Activated T-helper 2 cell treated with anti-CD3 and anti-CD28 coated beads, Interferon-gamma antibody, Interleukin-2, Interleukin-4, amounts not matched to agents 10 μg/mL and 5 μg/mL and 100 μg/mL, durations not matched to agents 14 hours and 24 hours and 36 hours (primary cell): Measurements from ENCODE around the gene PPP4C. TPM values are rescaled to one million over a fixed set of nuclear protein-coding genes. Genes with fewer than 3 reads are reported as not detected.
"Not testable (repeated sequence)": the region's sequence is repeated elsewhere in the genome, so short reads cannot be mapped to it uniquely, and the experiment has no call there.

Experiments
- DNase-seq: peaks from one replicate; pipeline ENCODE4 v3.0.0; 2021; ENCODE audit warnings: low spot score
- H3K27ac Mint-ChIP-seq: one replicate; pipeline ENCODE4 v1.8.0; 2021; ENCODE audit warnings: mixed read lengths
- H3K27me3 Mint-ChIP-seq: one replicate; pipeline ENCODE4 v1.8.0; 2021; ENCODE audit warnings: low read depth, mixed read lengths
- H3K36me3 Mint-ChIP-seq: one replicate; pipeline ENCODE4 v1.8.0; 2021; ENCODE audit warnings: low read depth, mixed read lengths
- H3K4me1 Mint-ChIP-seq: one replicate; pipeline ENCODE4 v1.8.0; 2021; ENCODE audit warnings: low read depth, mixed read lengths
- H3K4me3 Mint-ChIP-seq: one replicate; pipeline ENCODE4 v1.8.0; 2021; ENCODE audit warnings: low read depth, mild to moderate bottlenecking, moderate library complexity, mixed read lengths
- H3K9me3 Mint-ChIP-seq: one replicate; pipeline ENCODE4 v1.8.0; 2021; ENCODE audit warnings: mixed read lengths
- intact Hi-C: fragments of 100-400 bp; cut with micrococcal nuclease; formaldehyde crosslinking; loops from one replicate; pipeline ENCODE4 v1.15.1; 2023
- total RNA-seq: library from RNA; stranded (reverse); gene quantifications from 2 replicates; pipeline ENCODE4 v1.2.3, GENCODE V29; 2022

Gene PPP4C
- total RNA-seq, 1 donor from 2014 or later, result 143 TPM

DNA sequence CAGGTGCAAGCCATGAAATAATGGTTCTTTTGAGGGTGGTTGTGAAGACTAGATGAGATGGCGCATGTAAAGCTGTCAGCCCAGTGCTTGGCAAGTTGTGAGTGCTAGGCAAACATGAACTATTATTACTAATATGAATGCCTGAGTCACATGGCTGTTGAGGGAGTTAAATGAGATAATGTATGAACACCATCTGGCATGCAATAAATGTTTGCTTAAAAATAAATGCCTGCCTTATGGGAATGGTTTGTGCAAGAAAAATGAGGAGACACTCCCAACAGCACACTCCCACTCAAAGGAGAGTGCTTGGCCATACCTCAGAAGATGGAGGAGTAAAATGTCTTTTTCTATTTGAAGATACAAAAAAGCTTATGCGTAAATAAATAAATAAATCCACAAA is 43.6 kb downstream of the PPP4C start:
- intact Hi-C loops, result no loop called here
- Mint-ChIP-seq H3K27ac (no peak overlapping the region), H3K4me3 (no peak overlapping the region), H3K36me3 (peaks cover 19% of the 10 kb centered on the region), H3K4me1 (peaks cover 19% of the 10 kb centered on the region), H3K9me3 (no peaks in the 10 kb centered on the region), H3K27me3 (no peaks in the 10 kb centered on the region)
- DNase-seq, result no peak

DNA sequence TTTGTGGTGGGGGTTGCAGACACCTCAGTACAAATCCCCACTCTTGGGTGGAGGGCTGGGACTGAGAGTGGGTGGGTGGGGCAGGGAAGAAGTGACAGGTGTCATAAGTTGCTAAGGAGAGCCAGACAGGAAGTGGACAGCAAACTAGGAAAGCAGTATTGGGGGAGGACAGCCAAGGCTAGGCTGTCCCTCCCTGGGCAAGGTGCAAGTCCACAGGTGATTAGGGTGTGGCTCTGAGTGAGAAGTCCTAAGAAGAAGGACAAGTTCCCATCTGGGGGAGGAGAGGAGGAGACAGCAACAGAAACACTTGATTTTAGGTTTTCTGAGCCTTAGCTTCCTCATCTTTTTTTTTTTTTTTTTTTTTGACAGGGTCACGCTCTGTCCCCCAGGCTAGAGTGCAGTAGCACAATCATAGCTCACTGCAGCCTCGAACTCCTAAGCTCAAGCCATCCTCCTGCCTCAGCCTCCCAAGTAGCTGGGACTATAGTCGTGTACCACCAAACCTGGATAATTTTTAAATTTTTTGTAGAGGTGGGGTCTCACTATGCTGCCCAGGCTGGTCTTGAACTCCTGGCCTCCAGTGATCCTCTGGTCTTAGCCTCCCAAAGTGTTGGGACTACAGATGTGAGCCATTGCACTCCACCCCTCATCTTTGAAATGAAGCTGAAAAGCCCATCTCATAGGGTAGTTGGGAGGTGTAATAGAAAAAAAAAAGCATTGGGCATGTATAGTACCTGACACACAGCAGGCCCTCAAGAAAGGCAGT is 44.7 kb downstream of the PPP4C start:
- DNase-seq, result no peak
- Mint-ChIP-seq H3K9me3 (no peaks in the 10 kb centered on the region), H3K4me3 (no peak overlapping the region), H3K27me3 (no peaks in the 10 kb centered on the region), H3K4me1 (peaks cover 19% of the 10 kb centered on the region), H3K36me3 (peaks cover 19% of the 10 kb centered on the region), H3K27ac (no peak overlapping the region)
- intact Hi-C loops, result loop anchor here (5.0 kb wide), 1 partner anchor 287 kb away; the partner anchor contains the start of gene ZNF771

DNA sequence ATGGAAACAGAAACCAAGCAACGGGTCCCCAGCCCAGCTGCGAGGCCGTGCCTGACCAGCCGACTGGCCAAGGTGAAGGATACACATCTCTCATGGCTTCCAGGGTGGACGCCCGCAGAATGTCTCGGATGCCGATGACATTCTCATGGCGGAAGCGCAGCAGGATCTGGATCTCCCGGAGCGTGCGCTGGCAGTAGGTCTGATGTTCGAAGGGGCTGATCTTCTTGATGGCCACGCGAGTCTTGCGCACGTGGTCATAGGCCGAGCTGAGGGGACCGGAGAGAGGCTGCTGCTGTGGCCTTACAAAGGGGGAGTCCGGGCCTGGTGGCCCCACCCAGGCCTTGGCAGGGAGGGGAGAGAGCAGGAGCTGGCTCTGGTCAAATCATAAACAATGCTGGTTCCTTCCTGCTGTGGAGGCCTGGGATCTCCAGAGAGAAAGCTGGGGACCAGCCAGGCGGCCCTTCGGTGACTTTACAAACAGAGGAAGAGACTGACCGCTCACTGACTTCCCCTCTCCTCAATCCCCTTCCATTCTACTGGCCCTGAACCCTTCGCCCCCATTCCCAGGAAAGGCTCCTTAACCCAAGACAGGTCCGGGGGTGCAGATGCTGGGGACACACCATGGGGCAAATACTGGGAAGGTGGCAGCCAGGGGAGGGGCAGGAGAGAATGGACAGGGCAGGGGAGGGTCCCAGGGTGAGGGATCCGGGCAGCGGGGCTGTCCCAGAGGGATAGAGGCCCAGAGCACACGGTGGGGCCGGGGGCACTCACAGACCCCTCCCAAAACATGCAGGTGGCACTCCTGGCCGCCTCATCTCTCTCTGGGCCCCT is 46.2 kb downstream of the PPP4C start:
- no peaks in the 10 kb centered on the region for H3K27me3 Mint-ChIP-seq
- H3K36me3 Mint-ChIP-seq, result peaks cover 19% of the 10 kb centered on the region
- H3K4me3 Mint-ChIP-seq, result peak overlapping the region; percentile 89
- peaks cover 19% of the 10 kb centered on the region for H3K4me1 Mint-ChIP-seq
- intact Hi-C loops, result loop anchor here (5.0 kb wide), 1 partner anchor 285 kb away; the partner anchor contains the start of gene ZNF771
- H3K9me3 Mint-ChIP-seq, result no peaks in the 10 kb centered on the region
- H3K27ac Mint-ChIP-seq, result peak overlapping the region; percentile 78
- DNase-seq, result no peak

DNA sequence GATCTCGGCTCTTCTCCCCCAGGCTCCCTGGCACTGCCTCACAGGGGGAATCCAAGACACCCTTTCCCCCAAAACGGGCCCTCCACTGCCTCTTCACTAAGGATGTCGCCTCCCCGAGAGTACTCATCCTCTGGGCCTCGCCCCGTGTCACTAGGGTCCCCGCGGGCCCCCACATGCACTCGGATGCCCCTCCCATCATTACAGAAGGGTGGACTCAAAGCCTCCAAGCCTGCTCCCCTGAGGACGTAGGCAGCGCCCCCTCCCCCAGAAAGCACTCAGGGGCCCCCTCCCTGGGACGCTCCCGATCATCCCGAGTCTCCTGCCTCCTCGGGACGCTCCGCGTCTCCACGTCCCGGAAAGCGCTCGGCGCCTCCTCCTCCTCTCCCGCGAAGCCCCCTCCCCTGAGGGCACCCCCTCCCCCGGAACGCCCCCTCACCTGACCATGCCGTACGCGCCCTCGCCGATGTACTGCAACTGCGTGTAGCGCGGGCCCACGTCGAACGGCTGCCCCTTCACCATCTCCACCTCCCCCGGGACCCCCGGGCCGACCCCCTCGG is 46.9 kb downstream of the PPP4C start:
- Mint-ChIP-seq H3K27me3 (no peaks in the 10 kb centered on the region), H3K9me3 (no peaks in the 10 kb centered on the region), H3K27ac (peak overlapping the region; percentile 85), H3K4me3 (peak overlapping the region; percentile 89), H3K4me1 (peaks cover 19% of the 10 kb centered on the region), H3K36me3 (peaks cover 19% of the 10 kb centered on the region)
- DNase-seq, result no peak
- intact Hi-C loops, result loop anchor here (5.0 kb wide), 1 partner anchor 285 kb away; the partner anchor contains the start of gene ZNF771

DNA sequence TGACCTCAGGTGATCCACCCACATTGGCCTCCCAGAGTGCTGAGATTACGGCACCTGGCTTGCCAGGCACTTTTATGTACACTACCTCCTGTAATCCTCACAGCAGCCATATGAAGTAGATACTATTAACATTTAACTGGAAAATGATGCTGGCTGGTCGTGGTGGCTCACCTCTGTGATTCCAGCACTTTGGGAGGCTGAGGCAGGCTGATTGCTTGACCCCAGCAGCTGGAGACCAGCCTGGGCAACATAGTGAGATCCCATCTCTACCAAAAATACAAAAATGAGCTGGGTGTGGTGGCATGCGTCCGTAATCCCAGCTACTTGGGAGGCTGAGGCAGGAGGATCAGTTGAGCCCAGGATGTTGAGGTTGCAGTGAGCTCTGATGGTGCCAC is 49.2 kb downstream of the PPP4C start:
- no peak overlapping the region for H3K27ac Mint-ChIP-seq
- no peak for DNase-seq
- H3K36me3 Mint-ChIP-seq, result peaks cover 9% of the 10 kb centered on the region
- peaks cover 18% of the 10 kb centered on the region for H3K4me1 Mint-ChIP-seq
- no peak overlapping the region for H3K4me3 Mint-ChIP-seq
- intact Hi-C loops, result loop anchor here (5.0 kb wide), 1 partner anchor 282 kb away; the partner anchor contains the start of gene ZNF771
- H3K27me3 Mint-ChIP-seq, result no peaks in the 10 kb centered on the region
- H3K9me3 Mint-ChIP-seq, result no peaks in the 10 kb centered on the region

DNA sequence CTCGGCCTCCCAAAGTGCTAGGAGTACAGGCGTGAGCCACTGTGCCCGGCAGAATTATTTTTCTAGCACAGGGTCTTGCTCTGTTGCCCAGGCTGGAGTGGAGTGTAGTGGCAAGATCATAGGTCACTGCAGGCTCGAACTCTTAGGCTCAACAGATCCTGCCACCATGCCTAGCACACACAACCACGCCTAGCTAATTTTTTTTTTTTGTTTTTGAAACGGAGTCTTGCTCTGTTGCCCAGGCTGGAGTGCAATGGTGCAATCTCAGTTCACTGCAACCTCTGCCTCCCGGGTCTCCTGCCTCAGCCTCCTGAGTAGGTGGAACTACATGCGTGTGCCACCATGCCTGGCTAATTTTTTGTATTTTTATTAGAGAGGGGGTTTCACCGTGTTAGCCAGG is 49.9 kb downstream of the PPP4C start:
- peaks cover 17% of the 10 kb centered on the region for H3K4me1 Mint-ChIP-seq
- H3K36me3 Mint-ChIP-seq, DNase-seq, H3K9me3 Mint-ChIP-seq, intact Hi-C loops, H3K27ac Mint-ChIP-seq, H3K4me3 Mint-ChIP-seq, H3K27me3 Mint-ChIP-seq: not testable (repeated sequence)

DNA sequence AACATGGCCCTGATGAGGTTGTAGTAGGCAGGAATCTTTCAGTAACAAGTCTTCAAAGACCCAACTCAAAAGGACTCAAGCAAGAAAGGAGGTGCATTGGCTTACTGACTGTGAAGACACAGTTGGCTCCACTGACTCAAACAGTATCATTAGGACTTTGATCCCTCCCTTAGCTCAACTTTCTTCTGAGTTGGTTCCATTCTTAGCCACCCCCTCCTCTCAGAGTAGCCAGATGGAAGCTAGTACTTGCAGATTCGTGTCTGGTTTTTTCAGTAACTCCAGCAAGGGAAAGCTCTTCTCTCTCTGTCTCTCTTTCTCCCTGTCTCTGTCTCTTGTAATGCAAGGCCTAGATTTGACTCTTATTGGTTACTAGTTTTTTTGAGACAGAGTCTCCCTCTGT is 52.2 kb downstream of the PPP4C start:
- H3K4me1 Mint-ChIP-seq, result peaks cover 13% of the 10 kb centered on the region
- intact Hi-C loops, result no loop called here

DNA sequence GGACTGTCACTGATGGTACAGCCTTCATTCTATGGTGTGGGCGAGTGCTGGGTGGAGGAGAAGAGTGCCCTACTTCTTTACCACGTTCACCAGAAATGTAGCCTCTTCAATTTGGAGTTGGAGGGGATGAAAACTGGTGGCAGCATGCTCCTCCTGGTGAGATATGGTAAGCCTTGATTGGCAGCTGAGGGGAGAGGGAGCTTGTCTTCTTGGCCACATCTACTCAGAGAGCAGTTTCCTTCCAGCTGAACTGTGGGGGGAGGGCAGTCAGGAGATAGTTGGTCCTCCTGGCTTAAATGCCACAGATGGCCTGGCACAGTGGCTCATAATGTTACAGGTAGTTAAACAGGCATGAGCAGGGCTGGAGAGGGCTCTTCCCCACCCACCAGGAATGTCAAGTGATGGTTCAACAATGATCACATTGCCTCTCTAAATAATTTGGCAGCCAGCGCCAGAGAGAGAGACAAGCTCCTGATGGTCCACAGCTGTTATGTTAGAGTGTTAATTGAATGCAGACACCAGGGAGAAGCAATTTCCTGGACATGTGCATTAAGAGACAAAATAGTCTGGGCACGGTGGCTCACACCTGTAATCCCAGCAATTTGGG is 56.2 kb downstream of the PPP4C start:
- H3K9me3 Mint-ChIP-seq, result no peaks in the 10 kb centered on the region
- H3K4me3 Mint-ChIP-seq, result no peak overlapping the region
- intact Hi-C loops, result no loop called here
- H3K27me3 Mint-ChIP-seq, result no peaks in the 10 kb centered on the region
- H3K27ac Mint-ChIP-seq, result peak overlapping the region; percentile 38
- H3K36me3 Mint-ChIP-seq, result peaks cover 7% of the 10 kb centered on the region
- peaks cover 12% of the 10 kb centered on the region for H3K4me1 Mint-ChIP-seq
- DNase-seq, result no peak

More for the DNA sequence above, 52.2 kb downstream of the PPP4C start:
- Mint-ChIP-seq H3K9me3 (no peaks in the 10 kb centered on the region), H3K27ac (no peak overlapping the region), H3K36me3 (peaks cover 7% of the 10 kb centered on the region), H3K4me3 (no peak overlapping the region), H3K27me3 (no peaks in the 10 kb centered on the region)
- DNase-seq, result no peak

DNA sequence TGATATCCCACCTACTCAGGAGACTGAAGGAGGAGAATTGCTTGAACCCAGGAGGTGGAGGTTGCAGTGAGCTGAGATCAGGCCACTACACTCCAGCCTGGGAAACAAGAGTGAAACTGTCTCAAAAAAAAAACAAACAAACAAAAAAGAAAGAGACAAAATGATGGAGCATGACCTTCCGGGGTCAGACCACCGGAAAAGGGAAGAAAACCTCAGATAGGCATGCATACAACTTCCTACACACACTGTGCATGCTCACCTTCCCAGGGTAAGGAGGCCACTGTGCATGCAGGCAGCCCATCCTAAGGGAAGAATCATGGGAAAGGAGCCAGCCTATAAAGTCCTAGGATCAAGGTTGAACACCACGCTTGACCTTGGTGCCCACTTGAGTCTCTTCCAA is 56.8 kb downstream of the PPP4C start:
- H3K4me3 Mint-ChIP-seq, result no peak overlapping the region
- peaks cover 7% of the 10 kb centered on the region for H3K36me3 Mint-ChIP-seq
- no peak overlapping the region for H3K27ac Mint-ChIP-seq
- intact Hi-C loops, result no loop called here
- H3K27me3 Mint-ChIP-seq, result no peaks in the 10 kb centered on the region
- peaks cover 15% of the 10 kb centered on the region for H3K4me1 Mint-ChIP-seq
- DNase-seq, result no peak
- no peaks in the 10 kb centered on the region for H3K9me3 Mint-ChIP-seq

Other genes starting within 250 kb of the PPP4C start
- gene CDIPT, start 212.8 kb upstream of the PPP4C start, total RNA-seq, result 64.2 and 66.6 TPM in 2 replicates
- gene SEZ6L2, start 176.4 kb upstream of the PPP4C start, total RNA-seq, result 0.11 and 0.55 TPM in 2 replicates
- 2.1 and 2.2 TPM in 2 replicates for gene ASPHD1, start 175.5 kb upstream of the PPP4C start, total RNA-seq
- 39.7 and 47.5 TPM in 2 replicates for gene KCTD13, start 149.8 kb upstream of the PPP4C start, total RNA-seq
- gene TMEM219, start 113.9 kb upstream of the PPP4C start, total RNA-seq, result 52.1 and 59.0 TPM in 2 replicates
- 36.0 and 36.5 TPM in 2 replicates for gene TAOK2, start 102.1 kb upstream of the PPP4C start, total RNA-seq
- 40.3 and 40.7 TPM in 2 replicates for gene HIRIP3, start 80.4 kb upstream of the PPP4C start, total RNA-seq
- 112 and 119 TPM in 2 replicates for gene INO80E, start 79.8 kb upstream of the PPP4C start, total RNA-seq
- gene DOC2A, start 65.0 kb upstream of the PPP4C start, total RNA-seq, result 0.87 and 1.2 TPM in 2 replicates
- not detected in 2 replicates for gene C16orf92, start 52.8 kb upstream of the PPP4C start, total RNA-seq
- 2.3 and 2.6 TPM in 2 replicates for gene TLCD3B, start 44.7 kb upstream of the PPP4C start, total RNA-seq
- gene ALDOA, start 10.2 kb upstream of the PPP4C start, total RNA-seq, result 2,017 and 2,037 TPM in 2 replicates
- gene TBX6, start 15.9 kb downstream of the PPP4C start, total RNA-seq, result 2.7 and 2.9 TPM in 2 replicates
- 14.0 and 14.2 TPM in 2 replicates for gene YPEL3, start 20.2 kb downstream of the PPP4C start, total RNA-seq
- gene GDPD3, start 37.5 kb downstream of the PPP4C start, total RNA-seq, result 6.4 and 7.7 TPM in 2 replicates
- 61.9 and 63.9 TPM in 2 replicates for gene MAPK3, start 47.2 kb downstream of the PPP4C start, total RNA-seq
- 843 and 845 TPM in 2 replicates for gene CORO1A, start 107.6 kb downstream of the PPP4C start, total RNA-seq
- gene BOLA2B, start 117.7 kb downstream of the PPP4C start, total RNA-seq, result 225 and 245 TPM in 2 replicates
- 58.4 and 65.3 TPM in 2 replicates for gene SLX1A, start 117.9 kb downstream of the PPP4C start, total RNA-seq
- 13.6 and 19.1 TPM in 2 replicates for gene SULT1A3, start 123.3 kb downstream of the PPP4C start, total RNA-seq
- gene NPIPB13, start 172.5 kb downstream of the PPP4C start, total RNA-seq, result 14.9 and 16.8 TPM in 2 replicates